MM.1S (cell line): Measurements from ENCODE around the gene BMP2K.
"Not testable (repeated sequence)": the region's sequence is repeated elsewhere in the genome, so short reads cannot be mapped to it uniquely, and the experiment has no call there.

ENCODE experiments used
- DNase-seq: peaks from one replicate; pipeline ENCODE4 v3.0.0-alpha.2; 2015
- H2AFZ ChIP-seq: fragments of 300-600 bp; sonication (generic); 2 replicates; pipeline ENCODE4 v1.6.0; 2016; ENCODE audit warnings: antibody characterized with exemption, low read length
- H3F3A ChIP-seq: fragments of 300-600 bp; sonication (generic); 2 replicates; pipeline ENCODE4 v1.6.1; 2016; ENCODE audit warnings: mild to moderate bottlenecking, antibody characterized with exemption, low read length, moderate library complexity, mixed read lengths; ENCODE audit not compliant: insufficient read depth
- H3K27ac ChIP-seq: fragments of 300-600 bp; sonication (generic); 2 replicates; pipeline ENCODE4 v1.5.1; 2016; ENCODE audit warnings: mild to moderate bottlenecking, low read length
- H3K27me3 ChIP-seq: fragments of 300-600 bp; sonication (generic); replicated peaks from 2 replicates; pipeline ENCODE4 v1.6.0; 2016; ENCODE audit warnings: low read length; ENCODE audit not compliant: insufficient read depth
- H3K36me3 ChIP-seq: fragments of 300-600 bp; sonication (generic); replicated peaks from 2 replicates; pipeline ENCODE4 v1.6.1; 2016; ENCODE audit warnings: mild to moderate bottlenecking, low read length, mixed read lengths; ENCODE audit not compliant: insufficient read depth
- H3K4me1 ChIP-seq: fragments of 300-600 bp; sonication (generic); 2 replicates; pipeline ENCODE4 v1.6.1; 2016; ENCODE audit warnings: low read length, mixed read lengths
- H3K4me2 ChIP-seq: fragments of 300-600 bp; sonication (generic); 2 replicates; pipeline ENCODE4 v1.6.0; 2016; ENCODE audit warnings: low read depth, low read length
- H3K4me3 ChIP-seq: fragments of 300-600 bp; sonication (generic); 2 replicates; pipeline ENCODE4 v1.5.1; 2016; ENCODE audit warnings: low read length, mixed read lengths
- H3K79me2 ChIP-seq: fragments of 300-600 bp; sonication (generic); 2 replicates; pipeline ENCODE4 v1.6.1; 2016; ENCODE audit warnings: mixed run types, low read length, mixed read lengths
- H3K9ac ChIP-seq: fragments of 300-600 bp; sonication (generic); 2 replicates; pipeline ENCODE4 v1.6.1; 2016; ENCODE audit warnings: low read length, mixed read lengths
- H3K9me2 ChIP-seq: fragments of 300-600 bp; sonication (generic); replicated peaks from 2 replicates; pipeline ENCODE4 v1.6.1; 2016; ENCODE audit warnings: mild to moderate bottlenecking, low read length, mixed read lengths; ENCODE audit not compliant: insufficient read depth
- H3K9me3 ChIP-seq: fragments of 300-600 bp; sonication (generic); replicated peaks from 2 replicates; pipeline ENCODE4 v1.6.1; 2016; ENCODE audit warnings: mild to moderate bottlenecking, low read length, mixed read lengths; ENCODE audit not compliant: insufficient read depth
- H4K20me1 ChIP-seq: fragments of 300-600 bp; sonication (generic); 2 replicates; pipeline ENCODE4 v1.6.1; 2016; ENCODE audit warnings: mild to moderate bottlenecking, low read length, moderate library complexity, mixed read lengths; ENCODE audit not compliant: insufficient read depth
- EZH2 ChIP-seq: fragments of 300-600 bp; sonication (generic); optimal IDR thresholded peaks from 2 replicates; pipeline ENCODE3; 2017; ENCODE audit warnings: low read depth, mild to moderate bottlenecking, antibody characterized with exemption, low read length, mixed read lengths
- EZH2phosphoT487 ChIP-seq: fragments of 300-600 bp; sonication (generic); IDR thresholded peaks from 2 replicates; pipeline ENCODE4 v1.6.1; 2018; ENCODE audit warnings: antibody characterized with exemption, low read length
- TF ChIP-seq, protein P1 (sequence below): fragments of 300-600 bp; sonication (generic); IDR thresholded peaks from 2 replicates; pipeline ENCODE4 v1.5.1; 2016; ENCODE audit warnings: antibody characterized with exemption, low read length, mixed read lengths

The BMP2K gene

DNA sequence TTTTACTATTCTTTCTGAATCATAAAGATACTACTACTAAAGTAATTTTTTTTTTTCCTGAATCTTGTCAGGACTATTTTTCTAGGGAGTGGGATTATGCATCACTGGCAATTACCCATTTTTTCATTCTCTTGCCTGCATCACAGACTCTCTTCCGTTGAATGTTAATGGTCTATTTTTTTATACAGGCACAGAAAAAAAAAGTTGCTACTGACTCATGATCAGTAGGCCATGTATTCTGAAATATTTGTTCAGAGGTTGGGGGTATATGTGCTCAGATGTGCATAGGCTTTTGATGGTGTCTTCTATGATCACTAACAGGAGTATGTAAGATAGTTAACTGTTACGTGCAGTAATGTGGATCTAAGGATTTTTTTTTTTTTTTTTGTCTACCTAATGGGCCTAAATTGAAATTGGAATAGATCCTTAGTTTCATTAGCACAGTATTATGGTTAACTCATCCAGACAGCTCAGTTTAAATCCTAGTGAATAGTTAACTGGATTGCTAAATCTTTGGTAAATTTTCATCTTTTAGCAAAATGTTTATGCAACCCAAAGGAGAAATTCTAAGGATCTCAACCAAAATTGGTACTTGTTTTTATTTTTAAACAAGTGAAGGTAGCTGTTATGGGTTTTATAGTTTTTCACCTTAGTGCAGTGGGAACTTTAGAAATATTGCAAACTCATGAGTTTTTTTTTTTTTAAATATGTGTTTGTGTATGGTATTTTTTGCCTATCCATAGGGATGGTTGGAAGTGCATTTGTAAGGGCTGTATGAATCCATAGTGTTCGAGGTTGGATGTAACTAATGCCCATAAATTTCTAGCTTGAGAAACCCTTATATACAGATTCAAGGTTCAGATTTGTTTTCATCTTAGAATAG is 12.1 kb downstream of the BMP2K start:
- no peak overlapping the region for H3K9ac ChIP-seq
- DNase-seq = no peak

DNA sequence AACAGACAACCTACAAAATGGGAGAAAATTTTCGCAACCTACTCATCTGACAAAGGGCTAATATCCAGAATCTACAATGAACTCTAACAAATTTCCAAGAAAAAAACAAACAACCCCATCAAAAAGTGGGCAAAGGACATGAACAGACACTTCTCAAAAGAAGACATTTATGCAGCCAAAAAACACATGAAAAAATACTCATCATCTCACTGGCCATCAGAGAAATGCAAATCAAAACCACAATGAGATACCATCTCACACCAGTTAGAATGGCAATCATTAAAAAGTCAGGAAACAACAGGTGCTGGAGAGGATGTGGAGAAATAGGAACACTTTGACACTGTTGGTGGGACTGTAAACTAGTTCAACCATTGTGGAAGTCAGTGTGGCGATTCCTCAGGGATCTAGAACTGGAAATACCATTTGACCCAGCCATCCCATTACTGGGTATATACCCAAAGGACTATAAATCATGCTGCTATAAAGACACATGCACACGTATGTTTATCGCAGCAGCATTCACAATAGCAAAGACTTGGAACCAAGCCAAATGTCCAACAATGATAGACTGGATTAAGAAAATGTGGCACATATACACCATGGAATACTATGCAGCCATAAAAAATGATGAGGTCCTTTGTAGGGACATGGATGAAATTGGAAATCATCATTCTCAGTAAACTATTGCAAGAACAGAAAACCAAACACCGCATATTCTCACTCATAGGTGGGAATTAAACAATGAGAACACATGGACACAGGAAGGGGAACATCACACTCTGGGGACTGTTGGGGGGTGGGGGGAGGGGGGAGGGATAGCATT is 19.7 kb downstream of the BMP2K start:
- H3K4me3 ChIP-seq, H3K4me2 ChIP-seq, H4K20me1 ChIP-seq, H3K27me3 ChIP-seq, DNase-seq, H3K36me3 ChIP-seq, H3K4me1 ChIP-seq, H3K9me3 ChIP-seq, H3K27ac ChIP-seq, H3K9me2 ChIP-seq, H3K79me2 ChIP-seq, H2AFZ ChIP-seq, H3F3A ChIP-seq, H3K9ac ChIP-seq: not testable (repeated sequence)

More for the DNA sequence above, 12.1 kb downstream of the BMP2K start:
- Histone ChIP-seq H3K4me1 (no peaks in the 10 kb centered on the region), H2AFZ (no peak overlapping the region), H3K27me3 (no peaks in the 10 kb centered on the region), H3K4me3 (no peak overlapping the region), H3K4me2 (no peak overlapping the region), H3K9me2 (no peaks in the 10 kb centered on the region), H3K9me3 (no peaks in the 10 kb centered on the region), H3K36me3 (no peaks in the 10 kb centered on the region), H4K20me1 (no peaks in the 10 kb centered on the region), H3K27ac (no peak overlapping the region), H3F3A (no peaks in the 10 kb centered on the region), H3K79me2 (peaks cover 41% of the 10 kb centered on the region; the same call in 1 of the 2 replicates)
- no peak for TF ChIP-seq EZH2
- TF ChIP-seq, protein P1, sequence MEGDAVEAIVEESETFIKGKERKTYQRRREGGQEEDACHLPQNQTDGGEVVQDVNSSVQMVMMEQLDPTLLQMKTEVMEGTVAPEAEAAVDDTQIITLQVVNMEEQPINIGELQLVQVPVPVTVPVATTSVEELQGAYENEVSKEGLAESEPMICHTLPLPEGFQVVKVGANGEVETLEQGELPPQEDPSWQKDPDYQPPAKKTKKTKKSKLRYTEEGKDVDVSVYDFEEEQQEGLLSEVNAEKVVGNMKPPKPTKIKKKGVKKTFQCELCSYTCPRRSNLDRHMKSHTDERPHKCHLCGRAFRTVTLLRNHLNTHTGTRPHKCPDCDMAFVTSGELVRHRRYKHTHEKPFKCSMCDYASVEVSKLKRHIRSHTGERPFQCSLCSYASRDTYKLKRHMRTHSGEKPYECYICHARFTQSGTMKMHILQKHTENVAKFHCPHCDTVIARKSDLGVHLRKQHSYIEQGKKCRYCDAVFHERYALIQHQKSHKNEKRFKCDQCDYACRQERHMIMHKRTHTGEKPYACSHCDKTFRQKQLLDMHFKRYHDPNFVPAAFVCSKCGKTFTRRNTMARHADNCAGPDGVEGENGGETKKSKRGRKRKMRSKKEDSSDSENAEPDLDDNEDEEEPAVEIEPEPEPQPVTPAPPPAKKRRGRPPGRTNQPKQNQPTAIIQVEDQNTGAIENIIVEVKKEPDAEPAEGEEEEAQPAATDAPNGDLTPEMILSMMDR = no peak
- no peak for TF ChIP-seq EZH2phosphoT487

DNA sequence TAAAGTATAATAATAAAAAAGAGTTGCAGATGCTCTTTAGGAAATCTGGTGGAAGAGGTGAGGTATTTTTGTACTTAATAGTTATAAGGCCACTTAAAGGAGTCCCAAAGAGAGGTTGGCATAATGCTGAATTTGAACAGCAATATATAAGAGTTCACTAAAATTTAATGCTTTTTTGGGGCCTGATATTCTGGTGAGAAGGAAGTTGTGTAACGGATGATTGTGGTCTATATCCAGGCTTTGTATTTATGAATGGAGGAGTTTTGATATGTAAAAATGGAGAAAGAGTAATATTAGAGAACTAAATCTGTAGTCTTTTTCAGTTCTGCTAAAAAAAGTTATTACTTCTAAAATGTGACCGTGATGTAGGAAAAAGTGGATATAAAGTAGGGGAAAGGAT is 20.4 kb downstream of the BMP2K start:
- no peak overlapping the region for H2AFZ ChIP-seq
- TF ChIP-seq EZH2 (no peak), EZH2phosphoT487 (no peak)
- TF ChIP-seq, protein P1 = no peak
- DNase-seq = no peak
- H3K4me3 ChIP-seq = no peak overlapping the region
- 0 out of 2 replicates have a peak, but pooled peaks cover 9% of the 10 kb centered on the region for H3K79me2 ChIP-seq
- H3F3A ChIP-seq = no peaks in the 10 kb centered on the region
- no peak overlapping the region for H3K27ac ChIP-seq
- H3K27me3 ChIP-seq = no peaks in the 10 kb centered on the region
- no peaks in the 10 kb centered on the region for H3K9me3 ChIP-seq
- H3K36me3 ChIP-seq = no peaks in the 10 kb centered on the region
- no peaks in the 10 kb centered on the region for H4K20me1 ChIP-seq
- no peaks in the 10 kb centered on the region for H3K4me1 ChIP-seq
- no peak overlapping the region for H3K9ac ChIP-seq
- no peaks in the 10 kb centered on the region for H3K9me2 ChIP-seq
- no peak overlapping the region for H3K4me2 ChIP-seq
